Measurements from ENCODE around the gene ROPN1. TPM values are rescaled to one million over a fixed set of nuclear protein-coding genes. Genes with fewer than 3 reads are reported as not detected.
"Not testable (repeated sequence)": the region's sequence is repeated elsewhere in the genome, so short reads cannot be mapped to it uniquely, and the experiment has no call there.

The ROPN1 gene
- total RNA-seq, 2 donors from 2014 or later = not detected

- ATAC-seq (replicated peaks in 1 of 2) = no peak
- Mint-ChIP-seq H3K9me3 (no peaks in the 10 kb centered on the region), H3K4me1 (ENCODE audit: low read depth) (no peaks in the 10 kb centered on the region), H3K27me3 (ENCODE audit: low read depth) (peaks cover 41% of the 10 kb centered on the region), H3K27ac (no peak overlapping the region), H3K4me3 (no peak overlapping the region), H3K36me3 (ENCODE audit: insufficient read depth in 2 of 2) (no peaks in the 10 kb centered on the region)
- no peak for DNase-seq
These were observed 11.4 kb downstream of the ROPN1 start for GRCh38 chr3:123980539-123980938.

GRCh38 chr3:123979525-123980501 lies 12.1 kb downstream of the ROPN1 start:
- H3K27ac Mint-ChIP-seq; H3K4me1 Mint-ChIP-seq (ENCODE audit: low read depth); H3K36me3 Mint-ChIP-seq (ENCODE audit: insufficient read depth in 2 of 2); H3K9me3 Mint-ChIP-seq: not testable (repeated sequence)
- peak overlapping the region; percentile 19 to 33 for H3K4me3 Mint-ChIP-seq
- ATAC-seq (replicated peaks in 1 of 2) = peak; percentile 65 to 78
- peak; percentile 23 for DNase-seq
- peaks cover 39% of the 10 kb centered on the region for H3K27me3 Mint-ChIP-seq (ENCODE audit: low read depth)

- not testable (repeated sequence) for H3K36me3 Mint-ChIP-seq (ENCODE audit: insufficient read depth in 2 of 2); ATAC-seq (replicated peaks in 1 of 2); H3K9me3 Mint-ChIP-seq; DNase-seq; H3K4me1 Mint-ChIP-seq (ENCODE audit: low read depth); H3K27ac Mint-ChIP-seq; H3K4me3 Mint-ChIP-seq
- peaks cover 32% of the 10 kb centered on the region for H3K27me3 Mint-ChIP-seq (ENCODE audit: low read depth)
These were observed 15.0 kb downstream of the ROPN1 start for GRCh38 chr3:123976904-123977303.

- DNase-seq; H3K4me1 Mint-ChIP-seq (ENCODE audit: low read depth); H3K36me3 Mint-ChIP-seq (ENCODE audit: insufficient read depth in 2 of 2); ATAC-seq (replicated peaks in 1 of 2); H3K4me3 Mint-ChIP-seq; H3K27ac Mint-ChIP-seq; H3K9me3 Mint-ChIP-seq: not testable (repeated sequence)
- peaks cover 32% of the 10 kb centered on the region for H3K27me3 Mint-ChIP-seq (ENCODE audit: low read depth)
These were observed 15.6 kb downstream of the ROPN1 start for GRCh38 chr3:123976181-123976898.

- not testable (repeated sequence) for H3K9me3 Mint-ChIP-seq; H3K36me3 Mint-ChIP-seq (ENCODE audit: insufficient read depth in 2 of 2); ATAC-seq (replicated peaks in 1 of 2); H3K4me1 Mint-ChIP-seq (ENCODE audit: low read depth); H3K27ac Mint-ChIP-seq; DNase-seq; H3K4me3 Mint-ChIP-seq
- H3K27me3 Mint-ChIP-seq (ENCODE audit: low read depth) = peaks cover 28% of the 10 kb centered on the region
These were observed 16.9 kb downstream of the ROPN1 start for GRCh38 chr3:123975030-123975429.

- Mint-ChIP-seq H3K9me3 (no peaks in the 10 kb centered on the region), H3K27me3 (ENCODE audit: low read depth) (peaks cover 27% of the 10 kb centered on the region), H3K36me3 (ENCODE audit: insufficient read depth in 2 of 2) (no peaks in the 10 kb centered on the region), H3K4me3 (no peak overlapping the region), H3K27ac (no peak overlapping the region), H3K4me1 (ENCODE audit: low read depth) (no peaks in the 10 kb centered on the region)
- DNase-seq = no peak
- ATAC-seq (replicated peaks in 1 of 2) = no peak
These were observed 20.5 kb downstream of the ROPN1 start for GRCh38 chr3:123971406-123971805.

GRCh38 chr3:123967260-123967659 lies 24.7 kb downstream of the ROPN1 start:
- not testable (repeated sequence) for H3K4me3 Mint-ChIP-seq; ATAC-seq (replicated peaks in 1 of 2); DNase-seq; H3K4me1 Mint-ChIP-seq (ENCODE audit: low read depth); H3K36me3 Mint-ChIP-seq (ENCODE audit: insufficient read depth in 2 of 2); H3K9me3 Mint-ChIP-seq; H3K27ac Mint-ChIP-seq
- peaks cover 17% of the 10 kb centered on the region for H3K27me3 Mint-ChIP-seq (ENCODE audit: low read depth)

- DNase-seq; H3K27ac Mint-ChIP-seq; H3K4me1 Mint-ChIP-seq (ENCODE audit: low read depth); H3K9me3 Mint-ChIP-seq; H3K4me3 Mint-ChIP-seq; H3K36me3 Mint-ChIP-seq (ENCODE audit: insufficient read depth in 2 of 2): not testable (repeated sequence)
- ATAC-seq (replicated peaks in 1 of 2) = peak; percentile 61 to 62
- H3K27me3 Mint-ChIP-seq (ENCODE audit: low read depth) = peaks cover 17% of the 10 kb centered on the region
These were observed 25.1 kb downstream of the ROPN1 start for GRCh38 chr3:123966799-123967198.

- not testable (repeated sequence) for H3K9me3 Mint-ChIP-seq; H3K27ac Mint-ChIP-seq; ATAC-seq (replicated peaks in 1 of 2); H3K27me3 Mint-ChIP-seq (ENCODE audit: low read depth); DNase-seq; H3K4me3 Mint-ChIP-seq; H3K36me3 Mint-ChIP-seq (ENCODE audit: insufficient read depth in 2 of 2)
- peaks cover 13% of the 10 kb centered on the region for H3K4me1 Mint-ChIP-seq (ENCODE audit: low read depth)
These were observed 27.1 kb downstream of the ROPN1 start for GRCh38 chr3:123964793-123965192.

- DNase-seq (no peak), ATAC-seq (replicated peaks in 1 of 2) (no peak)
- peaks cover 31% of the 10 kb centered on the region for H3K4me1 Mint-ChIP-seq (ENCODE audit: low read depth)
- peak overlapping the region; percentile 91 to 95 for H3K4me3 Mint-ChIP-seq
- no peaks in the 10 kb centered on the region for H3K27me3 Mint-ChIP-seq (ENCODE audit: low read depth)
- no peaks in the 10 kb centered on the region for H3K9me3 Mint-ChIP-seq
- peak overlapping the region; percentile 87 for H3K27ac Mint-ChIP-seq
- no peaks in the 10 kb centered on the region for H3K36me3 Mint-ChIP-seq (ENCODE audit: insufficient read depth in 2 of 2)
These were observed 30.4 kb downstream of the ROPN1 start for GRCh38 chr3:123961508-123961856.

- DNase-seq (peak; percentile 75 to 81), ATAC-seq (replicated peaks in 1 of 2) (peak; percentile 93)
- peak within 1 kb of the TSS; percentile 92 for H3K27ac Mint-ChIP-seq
- no peaks in the 10 kb centered on the region for H3K27me3 Mint-ChIP-seq (ENCODE audit: low read depth)
- H3K4me1 Mint-ChIP-seq (ENCODE audit: low read depth) = peaks cover 31% of the 10 kb centered on the region
- no peaks in the 10 kb centered on the region for H3K36me3 Mint-ChIP-seq (ENCODE audit: insufficient read depth in 2 of 2)
- peak within 1 kb of the TSS; percentile 91 to 95 for H3K4me3 Mint-ChIP-seq
- H3K9me3 Mint-ChIP-seq = no peaks in the 10 kb centered on the region
These were observed 31.0 kb downstream of the ROPN1 start, which contains the start of gene CCDC14 for GRCh38 chr3:123960781-123961507. Gene CCDC14 (minus strand): TSS chr3:123961229. CDS start chr3:123961173, 56 bp downstream.

- peaks cover 2 to 5% of the 10 kb centered on the region in 2 donors for H3K36me3 Mint-ChIP-seq (ENCODE audit: insufficient read depth in 2 of 2)
- DNase-seq = no peak
- ATAC-seq (replicated peaks in 1 of 2) = no peak
- no peak overlapping the region for H3K27ac Mint-ChIP-seq
- peaks cover 8% of the 10 kb centered on the region for H3K4me1 Mint-ChIP-seq (ENCODE audit: low read depth)
- no peaks in the 10 kb centered on the region for H3K9me3 Mint-ChIP-seq
- H3K4me3 Mint-ChIP-seq = no peak overlapping the region
- H3K27me3 Mint-ChIP-seq (ENCODE audit: low read depth) = no peaks in the 10 kb centered on the region
These were observed 38.2 kb downstream of the ROPN1 start for GRCh38 chr3:123953735-123954134.
